ENCODE data around the gene DNAI1.
"Not testable (repeated sequence)": the region's sequence is repeated elsewhere in the genome, so short reads cannot be mapped to it uniquely, and the experiment has no call there.

Gene DNAI1

DNA sequence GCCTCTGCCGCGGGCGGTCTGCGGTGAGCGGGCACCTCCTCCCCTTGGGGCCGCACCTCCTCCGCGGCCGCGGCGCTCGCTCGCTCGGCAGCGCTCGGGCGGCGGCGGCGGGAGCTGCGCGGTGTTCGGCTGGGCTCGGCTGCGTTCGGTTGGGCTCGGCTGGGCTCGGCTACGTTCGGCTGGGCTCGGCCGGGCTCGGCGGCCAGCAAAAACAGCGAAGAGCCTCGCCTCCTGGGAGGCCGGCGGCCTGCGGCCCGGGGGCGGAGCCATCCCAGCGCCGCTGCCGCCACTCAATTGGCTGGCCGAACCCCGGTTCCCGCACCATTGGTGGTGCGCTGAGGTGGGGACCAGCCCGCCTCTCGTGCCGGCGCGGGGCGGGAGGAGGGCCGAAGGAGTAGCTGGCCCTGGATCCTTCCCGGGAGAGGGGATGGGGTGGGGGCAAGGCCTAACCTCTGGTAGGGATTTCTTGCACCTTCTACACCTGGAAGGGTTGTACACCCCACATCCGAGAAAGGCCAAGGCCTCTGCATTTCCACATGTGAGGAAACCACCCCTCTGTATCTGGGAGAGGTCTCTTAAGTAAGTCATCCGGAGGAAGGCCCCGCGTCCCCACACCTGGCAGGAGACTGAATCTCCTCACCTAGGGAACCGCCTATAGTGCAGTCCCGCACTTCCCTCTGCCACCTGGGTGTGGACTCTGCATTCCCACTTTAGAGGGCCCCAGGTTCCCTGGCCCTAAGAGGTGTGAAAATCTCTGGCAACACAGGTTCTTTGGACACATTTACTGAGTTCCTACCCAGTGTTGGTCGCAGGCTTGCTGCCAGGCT, 64.6 kb downstream of the DNAI1 start, which contains the start of gene ENHO:
Gene ENHO (minus strand): TSS at position 20 of the 827 bp plus-strand sequence. CDS start 1,295 bp downstream, outside the sequence.
- TF ChIP-seq, protein P1, sequence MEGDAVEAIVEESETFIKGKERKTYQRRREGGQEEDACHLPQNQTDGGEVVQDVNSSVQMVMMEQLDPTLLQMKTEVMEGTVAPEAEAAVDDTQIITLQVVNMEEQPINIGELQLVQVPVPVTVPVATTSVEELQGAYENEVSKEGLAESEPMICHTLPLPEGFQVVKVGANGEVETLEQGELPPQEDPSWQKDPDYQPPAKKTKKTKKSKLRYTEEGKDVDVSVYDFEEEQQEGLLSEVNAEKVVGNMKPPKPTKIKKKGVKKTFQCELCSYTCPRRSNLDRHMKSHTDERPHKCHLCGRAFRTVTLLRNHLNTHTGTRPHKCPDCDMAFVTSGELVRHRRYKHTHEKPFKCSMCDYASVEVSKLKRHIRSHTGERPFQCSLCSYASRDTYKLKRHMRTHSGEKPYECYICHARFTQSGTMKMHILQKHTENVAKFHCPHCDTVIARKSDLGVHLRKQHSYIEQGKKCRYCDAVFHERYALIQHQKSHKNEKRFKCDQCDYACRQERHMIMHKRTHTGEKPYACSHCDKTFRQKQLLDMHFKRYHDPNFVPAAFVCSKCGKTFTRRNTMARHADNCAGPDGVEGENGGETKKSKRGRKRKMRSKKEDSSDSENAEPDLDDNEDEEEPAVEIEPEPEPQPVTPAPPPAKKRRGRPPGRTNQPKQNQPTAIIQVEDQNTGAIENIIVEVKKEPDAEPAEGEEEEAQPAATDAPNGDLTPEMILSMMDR (IDR thresholded peaks at IDR 0.05; ENCODE audit: borderline replicate concordance, control extremely low read depth, extremely low read depth, insufficient read depth, missing control alignments), result no peak
- peak; percentile 96 for DNase-seq (ENCODE audit: low spot score)
- in situ Hi-C loops (cut with MboI; ENCODE audit: low sequenced_read_pairs, unreplicated experiment), result no loop called here

DNA sequence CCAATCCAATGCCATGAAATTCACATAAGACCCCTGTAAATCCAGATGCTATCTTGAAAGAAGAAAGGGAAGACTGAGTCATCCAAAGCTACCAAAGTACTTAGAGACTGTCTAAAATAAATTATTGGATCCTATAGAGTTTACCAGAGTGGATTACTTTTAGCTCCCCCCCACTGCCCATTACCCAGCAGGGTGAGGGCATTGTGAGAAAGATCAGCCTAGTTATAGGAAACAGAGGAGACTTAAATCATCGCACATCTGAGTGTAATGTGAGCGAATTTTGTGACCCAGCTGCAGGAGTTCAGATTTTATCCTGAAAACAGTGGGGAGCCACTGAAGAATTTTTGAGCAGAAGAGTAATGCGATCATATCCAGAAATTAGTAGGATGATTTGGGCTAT, 65.7 kb downstream of the DNAI1 start:
- DNase-seq (ENCODE audit: low spot score), result no peak
- in situ Hi-C loops (cut with MboI; ENCODE audit: low sequenced_read_pairs, unreplicated experiment), result no loop called here
- TF ChIP-seq, protein P1 (IDR thresholded peaks at IDR 0.05; ENCODE audit: borderline replicate concordance, control extremely low read depth, extremely low read depth, insufficient read depth, missing control alignments), result no peak

DNA sequence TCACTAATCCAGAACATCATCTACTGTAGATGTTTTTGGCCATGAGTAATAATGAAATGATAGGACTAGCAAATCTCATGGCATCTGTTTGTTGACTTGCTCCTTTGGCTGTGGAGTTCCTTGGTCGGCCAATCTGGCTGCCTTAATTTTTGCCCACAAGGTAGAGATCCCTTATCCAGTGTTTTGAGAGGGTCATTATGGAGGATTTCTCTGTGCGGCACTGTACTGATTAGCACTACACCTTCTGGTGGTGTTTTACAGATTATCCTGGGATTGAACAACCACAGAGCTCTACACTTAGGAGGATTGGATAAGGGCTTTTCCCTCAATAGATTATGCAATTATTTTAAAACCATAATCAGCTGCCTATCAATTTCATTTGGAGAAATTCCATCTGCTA, 67.4 kb downstream of the DNAI1 start:
- in situ Hi-C loops (cut with MboI; ENCODE audit: low sequenced_read_pairs, unreplicated experiment), result no loop called here
- TF ChIP-seq, protein P1 (IDR thresholded peaks at IDR 0.05; ENCODE audit: borderline replicate concordance, control extremely low read depth, extremely low read depth, insufficient read depth, missing control alignments), result no peak
- DNase-seq (ENCODE audit: low spot score), result no peak

DNA sequence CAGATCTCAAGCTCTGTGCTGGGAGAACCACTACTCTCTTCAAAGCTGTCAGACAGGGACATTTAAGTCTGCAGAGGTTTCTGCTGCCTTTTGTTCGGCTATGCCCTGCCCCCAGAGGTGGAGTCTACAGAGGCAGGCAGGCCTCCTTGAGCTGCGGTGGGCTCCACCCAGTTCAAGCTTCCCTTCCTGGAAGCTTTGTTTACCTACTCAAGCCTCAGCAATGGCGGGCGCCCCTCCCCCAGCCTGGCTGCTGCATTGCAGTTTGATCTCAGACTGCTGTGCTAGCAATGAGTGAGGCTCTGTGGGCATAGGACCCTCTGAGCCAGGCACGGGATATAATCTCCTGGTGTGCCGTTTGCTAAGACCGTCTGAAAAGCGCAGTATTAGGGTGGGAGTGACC, 73.4 kb downstream of the DNAI1 start:
- DNase-seq (ENCODE audit: low spot score); in situ Hi-C loops (cut with MboI; ENCODE audit: low sequenced_read_pairs, unreplicated experiment): not testable (repeated sequence)

DNA sequence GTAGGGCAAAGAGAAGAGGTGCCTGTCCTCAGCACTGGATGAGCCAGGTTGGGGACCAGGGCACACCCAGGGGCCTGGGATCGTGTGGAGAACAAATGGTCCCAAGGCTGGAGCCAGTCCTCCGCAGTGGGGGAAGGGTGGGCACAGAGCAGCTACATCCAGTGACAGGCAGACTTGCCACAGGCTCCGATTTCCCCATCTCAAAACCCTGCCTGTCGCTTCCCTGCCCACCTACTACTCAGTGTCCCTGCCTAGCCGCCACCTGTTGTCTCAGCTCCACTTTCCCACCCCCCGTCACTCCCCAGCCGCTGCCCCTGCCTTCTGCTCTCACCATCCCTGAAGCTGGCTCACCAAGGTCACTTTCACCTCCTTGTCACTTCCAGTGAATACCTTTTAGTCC, 78.1 kb downstream of the DNAI1 start:
- TF ChIP-seq, protein P1 (IDR thresholded peaks at IDR 0.05; ENCODE audit: borderline replicate concordance, control extremely low read depth, extremely low read depth, insufficient read depth, missing control alignments), result no peak
- no peak for DNase-seq (ENCODE audit: low spot score)
- in situ Hi-C loops (cut with MboI; ENCODE audit: low sequenced_read_pairs, unreplicated experiment), result no loop called here

DNA sequence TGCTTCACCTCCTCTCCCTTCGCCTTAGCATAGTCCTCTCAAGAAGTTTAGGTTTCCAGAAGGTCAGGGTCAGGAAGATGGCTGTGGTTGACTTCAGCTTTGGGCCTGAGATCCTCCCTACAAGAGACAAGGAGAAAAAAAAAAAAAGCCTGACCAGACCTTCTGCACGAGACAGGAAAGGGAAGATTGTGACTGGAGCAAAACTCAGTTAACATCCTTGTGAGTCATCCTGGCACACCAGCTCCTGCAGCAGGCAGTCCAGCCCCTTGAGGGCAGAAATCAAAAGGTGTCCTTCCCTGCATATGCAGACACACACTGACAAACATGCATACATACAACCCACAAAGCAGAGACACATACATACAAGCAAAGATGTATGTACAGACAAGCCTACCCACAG, 82.2 kb downstream of the DNAI1 start:
- TF ChIP-seq, protein P1 (IDR thresholded peaks at IDR 0.05; ENCODE audit: borderline replicate concordance, control extremely low read depth, extremely low read depth, insufficient read depth, missing control alignments), result no peak
- no peak for DNase-seq (ENCODE audit: low spot score)
- in situ Hi-C loops (cut with MboI; ENCODE audit: low sequenced_read_pairs, unreplicated experiment), result no loop called here

DNA sequence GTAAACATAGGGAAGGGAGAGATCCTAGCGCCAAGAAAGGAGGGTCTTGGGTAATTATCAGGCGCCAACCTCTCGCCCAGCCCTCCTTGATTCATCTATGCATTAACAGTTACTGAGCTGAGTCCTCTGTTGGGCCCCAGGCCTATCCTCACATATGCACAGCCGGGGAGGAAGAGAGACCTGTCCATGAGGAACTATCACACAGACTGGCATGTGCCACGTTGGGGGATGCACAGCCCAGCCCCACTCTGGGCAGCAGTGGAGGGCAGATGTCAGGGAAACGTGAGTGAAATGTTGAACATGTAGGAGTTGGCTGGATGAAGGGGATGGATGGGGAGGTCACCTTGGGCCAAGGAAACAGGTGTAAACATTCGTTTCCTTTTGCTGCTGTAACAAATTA, 82.9 kb downstream of the DNAI1 start:
- no peak for DNase-seq (ENCODE audit: low spot score)
- TF ChIP-seq, protein P1 (IDR thresholded peaks at IDR 0.05; ENCODE audit: borderline replicate concordance, control extremely low read depth, extremely low read depth, insufficient read depth, missing control alignments), result no peak
- in situ Hi-C loops (cut with MboI; ENCODE audit: low sequenced_read_pairs, unreplicated experiment), result no loop called here
